Measurements from ENCODE around the gene QSOX2. TPM values are rescaled to one million over a fixed set of nuclear protein-coding genes. Genes with fewer than 3 reads are reported as not detected.

Gene QSOX2
- total RNA-seq, 1 experiment from 2014 or later: 9.9 TPM

- TF ChIP-seq CTCF (conservative IDR thresholded peaks at IDR 0.05; ENCODE audit: low read depth, low read length): no peak
- TF ChIP-seq EZH2 (IDR thresholded peaks at IDR 0.05; ENCODE audit: low read length, unreplicated experiment): no peak
- TF ChIP-seq EZH2phosphoT487 (IDR thresholded peaks at IDR 0.05; ENCODE audit: borderline replicate concordance, low read length): no peak
- intact Hi-C loops (cut with micrococcal nuclease): no loop called here
- no peak overlapping the region for H3K27ac ChIP-seq (ENCODE audit: low read length)
- ATAC-seq (no peak), DNase-seq (no peak)
- H2AFZ ChIP-seq (ENCODE audit: low read length): no peak overlapping the region
- no peaks in the 10 kb centered on the region for H3F3A ChIP-seq (ENCODE audit: low read length, unreplicated experiment)
- ChIA-PET POLR2A (ENCODE audit: unreplicated experiment) (no interaction called here), CTCF (no interaction called here)
- H3K4me1 ChIP-seq (ENCODE audit: insufficient read depth, low read length): no peaks in the 10 kb centered on the region
- no peaks in the 10 kb centered on the region for H3K27me3 ChIP-seq (ENCODE audit: low read length)
- no peaks in the 10 kb centered on the region for H3K9me3 ChIP-seq (ENCODE audit: low read length)
- H3K9ac ChIP-seq (ENCODE audit: low read length): no peak overlapping the region
- no peaks in the 10 kb centered on the region for H3K9me2 ChIP-seq (replicated peaks; ENCODE audit: low read length)
- H3K4me2 ChIP-seq (ENCODE audit: low read length): no peak overlapping the region
- BruUV-seq (replicated peaks): no TSS peak
- H4K20me1 ChIP-seq (ENCODE audit: low read length): no peaks in the 10 kb centered on the region
- no peaks in the 10 kb centered on the region for H3K36me3 ChIP-seq (ENCODE audit: low read depth, low read length)
- no peak overlapping the region for H3K4me3 ChIP-seq (ENCODE audit: low read length)
- no peaks in the 10 kb centered on the region for H3K79me2 ChIP-seq (ENCODE audit: low read length)
Measured at GRCh38 chr9:136178061-136178772, 67.4 kb downstream of the QSOX2 start.

GRCh38 chr9:136177224-136177623 is 68.4 kb downstream of the QSOX2 start:
- POLR2A ChIA-PET (ENCODE audit: unreplicated experiment): no interaction called here
- Histone ChIP-seq H3K9me2 (replicated peaks; ENCODE audit: low read length) (no peaks in the 10 kb centered on the region), H3K4me1 (ENCODE audit: insufficient read depth, low read length) (no peaks in the 10 kb centered on the region), H3K27me3 (ENCODE audit: low read length) (no peaks in the 10 kb centered on the region), H3K4me2 (ENCODE audit: low read length) (no peak overlapping the region), H2AFZ (ENCODE audit: low read length) (no peak overlapping the region), H4K20me1 (ENCODE audit: low read length) (no peaks in the 10 kb centered on the region), H3K4me3 (ENCODE audit: low read length) (no peak overlapping the region), H3K36me3 (ENCODE audit: low read depth, low read length) (no peaks in the 10 kb centered on the region), H3K9me3 (ENCODE audit: low read length) (no peaks in the 10 kb centered on the region), H3K79me2 (ENCODE audit: low read length) (no peaks in the 10 kb centered on the region), H3K27ac (ENCODE audit: low read length) (no peak overlapping the region), H3F3A (ENCODE audit: low read length, unreplicated experiment) (no peaks in the 10 kb centered on the region), H3K9ac (ENCODE audit: low read length) (no peak overlapping the region)
- no TSS peak for BruUV-seq (replicated peaks)
- ATAC-seq (peak; percentile 27; the same call in 1 of the 2 replicates), DNase-seq (no peak)
- intact Hi-C loops (cut with micrococcal nuclease): no loop called here
- CTCF ChIA-PET: no interaction called here
- TF ChIP-seq CTCF (conservative IDR thresholded peaks at IDR 0.05; ENCODE audit: low read depth, low read length) (no peak), EZH2phosphoT487 (IDR thresholded peaks at IDR 0.05; ENCODE audit: borderline replicate concordance, low read length) (no peak), EZH2 (IDR thresholded peaks at IDR 0.05; ENCODE audit: low read length, unreplicated experiment) (no peak)

GRCh38 chr9:136175616-136176197 is 69.9 kb downstream of the QSOX2 start:
- CTCF ChIA-PET: no interaction called here

More at GRCh38 chr9:136175616-136176197, 69.9 kb downstream of the QSOX2 start:
- Histone ChIP-seq H3K36me3 (ENCODE audit: low read depth, low read length) (no peaks in the 10 kb centered on the region), H3K27me3 (ENCODE audit: low read length) (no peaks in the 10 kb centered on the region), H4K20me1 (ENCODE audit: low read length) (no peaks in the 10 kb centered on the region), H3K9me2 (replicated peaks; ENCODE audit: low read length) (no peaks in the 10 kb centered on the region), H3K4me2 (ENCODE audit: low read length) (no peak overlapping the region), H2AFZ (ENCODE audit: low read length) (no peak overlapping the region), H3K9ac (ENCODE audit: low read length) (no peak overlapping the region), H3K9me3 (ENCODE audit: low read length) (no peaks in the 10 kb centered on the region), H3K4me3 (ENCODE audit: low read length) (no peak overlapping the region), H3K27ac (ENCODE audit: low read length) (no peak overlapping the region), H3K4me1 (ENCODE audit: insufficient read depth, low read length) (no peaks in the 10 kb centered on the region), H3K79me2 (ENCODE audit: low read length) (no peaks in the 10 kb centered on the region), H3F3A (ENCODE audit: low read length, unreplicated experiment) (no peaks in the 10 kb centered on the region)
- intact Hi-C loops (cut with micrococcal nuclease): no loop called here
- TF ChIP-seq EZH2 (IDR thresholded peaks at IDR 0.05; ENCODE audit: low read length, unreplicated experiment) (no peak), EZH2phosphoT487 (IDR thresholded peaks at IDR 0.05; ENCODE audit: borderline replicate concordance, low read length) (no peak), CTCF (conservative IDR thresholded peaks at IDR 0.05; ENCODE audit: low read depth, low read length) (no peak)
- DNase-seq (no peak), ATAC-seq (no peak)
- BruUV-seq (replicated peaks): no TSS peak
- POLR2A ChIA-PET (ENCODE audit: unreplicated experiment): no interaction called here

Data from PC-3 (cell line).